Measurements from ENCODE around the gene SMC2.

Gene SMC2

DNA sequence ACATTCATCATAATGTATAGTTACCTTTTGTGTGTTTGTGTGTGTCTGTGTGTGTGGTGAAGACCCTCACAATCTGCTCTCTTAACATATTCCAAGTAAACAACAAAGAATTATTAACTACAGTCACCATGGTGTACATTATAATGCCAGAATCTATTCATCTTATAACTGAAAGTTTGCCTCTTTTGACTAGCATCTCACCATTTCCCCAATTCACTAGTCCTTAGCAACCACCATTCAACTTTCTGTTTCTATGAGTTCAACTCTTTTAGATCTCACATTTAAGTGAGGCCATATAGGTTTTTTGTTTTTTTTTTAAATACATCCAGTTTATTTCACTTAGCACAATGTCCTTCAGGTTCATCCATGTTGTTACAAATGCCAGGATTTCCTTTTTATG lies 83.6 kb downstream of the SMC2 start:
- no peaks in the 10 kb centered on the region for H3K9me3 ChIP-seq (ENCODE audit: severe bottlenecking)
- no peaks in the 10 kb centered on the region for H3K36me3 ChIP-seq (ENCODE audit: low read depth)
- TF ChIP-seq, protein P1, sequence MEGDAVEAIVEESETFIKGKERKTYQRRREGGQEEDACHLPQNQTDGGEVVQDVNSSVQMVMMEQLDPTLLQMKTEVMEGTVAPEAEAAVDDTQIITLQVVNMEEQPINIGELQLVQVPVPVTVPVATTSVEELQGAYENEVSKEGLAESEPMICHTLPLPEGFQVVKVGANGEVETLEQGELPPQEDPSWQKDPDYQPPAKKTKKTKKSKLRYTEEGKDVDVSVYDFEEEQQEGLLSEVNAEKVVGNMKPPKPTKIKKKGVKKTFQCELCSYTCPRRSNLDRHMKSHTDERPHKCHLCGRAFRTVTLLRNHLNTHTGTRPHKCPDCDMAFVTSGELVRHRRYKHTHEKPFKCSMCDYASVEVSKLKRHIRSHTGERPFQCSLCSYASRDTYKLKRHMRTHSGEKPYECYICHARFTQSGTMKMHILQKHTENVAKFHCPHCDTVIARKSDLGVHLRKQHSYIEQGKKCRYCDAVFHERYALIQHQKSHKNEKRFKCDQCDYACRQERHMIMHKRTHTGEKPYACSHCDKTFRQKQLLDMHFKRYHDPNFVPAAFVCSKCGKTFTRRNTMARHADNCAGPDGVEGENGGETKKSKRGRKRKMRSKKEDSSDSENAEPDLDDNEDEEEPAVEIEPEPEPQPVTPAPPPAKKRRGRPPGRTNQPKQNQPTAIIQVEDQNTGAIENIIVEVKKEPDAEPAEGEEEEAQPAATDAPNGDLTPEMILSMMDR (IDR thresholded peaks at IDR 0.05; ENCODE audit: poor library complexity, severe bottlenecking), result no peak
- H3K27ac ChIP-seq (ENCODE audit: poor library complexity, severe bottlenecking), result no peak overlapping the region
- no peaks in the 10 kb centered on the region for H3K4me1 ChIP-seq (ENCODE audit: insufficient read depth, poor library complexity, severe bottlenecking)
- no peak for DNase-seq (ENCODE audit: low spot score)
- ATAC-seq (ENCODE audit: low read depth), result no peak
- no peaks in the 10 kb centered on the region for H3K27me3 ChIP-seq (ENCODE audit: insufficient read depth, poor library complexity, severe bottlenecking)
- no peak overlapping the region for H3K4me3 ChIP-seq (ENCODE audit: severe bottlenecking)
